GM18858 (cell line): ENCODE results near the gene APOL5.

Experiments used
- ATAC-seq: cut with Tn5 transposase; IDR thresholded peaks from one replicate; pipeline ENCODE4 v1.9.1; 2021; ENCODE audit not compliant: unreplicated experiment

Gene APOL5

GRCh38 chr22:35739931-35740380 lies 22.3 kb downstream of the APOL5 start:
- ATAC-seq = no peak

- ATAC-seq = no peak
These were observed 22.9 kb downstream of the APOL5 start for GRCh38 chr22:35740616-35741015.

GRCh38 chr22:35742342-35743100 lies 24.8 kb downstream of the APOL5 start:
- no peak for ATAC-seq

GRCh38 chr22:35743326-35743860 lies 25.7 kb downstream of the APOL5 start:
- no peak for ATAC-seq

GRCh38 chr22:35746248-35746647 lies 28.6 kb downstream of the APOL5 start:
- ATAC-seq = no peak

GRCh38 chr22:35746946-35747703 lies 29.5 kb downstream of the APOL5 start:
- ATAC-seq = no peak

GRCh38 chr22:35749808-35750207 lies 32.1 kb downstream of the APOL5 start:
- ATAC-seq = no peak

GRCh38 chr22:35752006-35752862 lies 34.6 kb downstream of the APOL5 start:
- no peak for ATAC-seq

- no peak for ATAC-seq
These were observed 35.2 kb downstream of the APOL5 start for GRCh38 chr22:35752863-35753189.

- no peak for ATAC-seq
These were observed 37.1 kb downstream of the APOL5 start for GRCh38 chr22:35754761-35755160.

- no peak for ATAC-seq
These were observed 39.0 kb downstream of the APOL5 start for GRCh38 chr22:35756722-35757121.

- ATAC-seq = no peak
These were observed 40.7 kb downstream of the APOL5 start for GRCh38 chr22:35758394-35758793.

- ATAC-seq = no peak
These were observed 43.4 kb downstream of the APOL5 start for GRCh38 chr22:35761037-35761436.

- no peak for ATAC-seq
These were observed 49.2 kb downstream of the APOL5 start for GRCh38 chr22:35766654-35767580.

GRCh38 chr22:35769974-35770373 lies 52.3 kb downstream of the APOL5 start:
- ATAC-seq = no peak

- no peak for ATAC-seq
These were observed 57.7 kb downstream of the APOL5 start for GRCh38 chr22:35775339-35775738.

- ATAC-seq = no peak
These were observed 59.8 kb downstream of the APOL5 start for GRCh38 chr22:35777335-35777975.
